GM12891 (cell line): Measurements from ENCODE around the gene PWP2.

ENCODE experiments used
- PAX5 ChIP-seq: IDR thresholded peaks from 2 replicates; pipeline ENCODE4 v1.6.1; 2011; ENCODE audit warnings: low read length, moderate library complexity, mild to moderate bottlenecking; ENCODE audit not compliant: insufficient read depth, severe bottlenecking
- POLR2A ChIP-seq: IDR thresholded peaks from 2 replicates; pipeline ENCODE4 v1.6.1; 2011; ENCODE audit warnings: low read depth, low read length, control low read depth
- POLR2AphosphoS5 ChIP-seq: IDR thresholded peaks from 2 replicates; pipeline ENCODE4 v1.6.1; 2011; ENCODE audit warnings: low read depth, low read length, control low read depth
- POU2F2 ChIP-seq: IDR thresholded peaks from 2 replicates; pipeline ENCODE4 v1.6.1; 2011; ENCODE audit warnings: low read depth, mild to moderate bottlenecking, control low read depth, low read length, moderate library complexity
- SPI1 ChIP-seq: IDR thresholded peaks from 2 replicates; pipeline ENCODE4 v1.6.1; 2011; ENCODE audit warnings: low read depth, low read length, control low read depth
- TAF1 ChIP-seq: IDR thresholded peaks from 2 replicates; pipeline ENCODE4 v1.6.1; 2011; ENCODE audit warnings: low read depth, low read length, control low read depth

- no peak for TF ChIP-seq POLR2A
- no peak for TF ChIP-seq POLR2AphosphoS5
- TF ChIP-seq SPI1, result no peak
- no peak for TF ChIP-seq TAF1
- no peak for TF ChIP-seq PAX5
- TF ChIP-seq POU2F2, result no peak
Measured at GRCh38 chr21:44072111-44072510, 35.1 kb upstream of the PWP2 start.
